GM12892 (cell line): ENCODE measurements around the gene DEFB121.
"Not testable (repeated sequence)": the region's sequence is repeated elsewhere in the genome, so short reads cannot be mapped to it uniquely, and the experiment has no call there.

Source experiments
- DNase-seq: peaks from one replicate; pipeline ENCODE4 v3.0.0; 2011; ENCODE audit not compliant: insufficient read length
- FAIRE-seq: peaks from 2 replicates; lab custom pipeline; 2011; peaks lifted over from hg19 to GRCh38; lab: Jason Lieb, UNC
- POLR2A ChIP-seq: IDR thresholded peaks from 2 replicates; pipeline ENCODE4 v1.6.1; 2011; ENCODE audit warnings: low read depth, low read length, control low read depth
- POLR2AphosphoS5 ChIP-seq: IDR thresholded peaks from 2 replicates; pipeline ENCODE4 v1.6.1; 2011; ENCODE audit warnings: low read depth, low read length, control low read depth
- TAF1 ChIP-seq: IDR thresholded peaks from 2 replicates; pipeline ENCODE4 v1.6.1; 2011; ENCODE audit warnings: low read depth, mild to moderate bottlenecking, control low read depth, low read length, borderline replicate concordance

DEFB121 gene

GRCh38 chr20:31415653-31416052 lies 9.6 kb upstream of the DEFB121 start:
- no peak for FAIRE-seq
- TF ChIP-seq POLR2AphosphoS5 = no peak
- TF ChIP-seq TAF1 = no peak
- TF ChIP-seq POLR2A = no peak

GRCh38 chr20:31414381-31414780 lies 8.4 kb upstream of the DEFB121 start:
- FAIRE-seq = no peak
- TF ChIP-seq POLR2A = no peak
- no peak for TF ChIP-seq TAF1
- no peak for TF ChIP-seq POLR2AphosphoS5

More at GRCh38 chr20:31415653-31416052, 9.6 kb upstream of the DEFB121 start:
- no peak for DNase-seq

GRCh38 chr20:31410011-31410410 lies 4.0 kb upstream of the DEFB121 start:
- no peak for TF ChIP-seq TAF1
- no peak for FAIRE-seq
- no peak for DNase-seq

More at GRCh38 chr20:31414381-31414780, 8.4 kb upstream of the DEFB121 start:
- no peak for DNase-seq

- no peak for DNase-seq
- FAIRE-seq = no peak
- TF ChIP-seq POLR2A = no peak
- TF ChIP-seq TAF1 = no peak
- no peak for TF ChIP-seq POLR2AphosphoS5
Measured at GRCh38 chr20:31403886-31404285, 2.1 kb downstream of the DEFB121 start.

GRCh38 chr20:31394900-31395299 lies 11.1 kb downstream of the DEFB121 start:
- FAIRE-seq = no peak
- TF ChIP-seq POLR2AphosphoS5 = no peak
- no peak for TF ChIP-seq TAF1
- TF ChIP-seq POLR2A = no peak
- DNase-seq = no peak

GRCh38 chr20:31392836-31393235 lies 13.2 kb downstream of the DEFB121 start:
- FAIRE-seq = no peak
- TF ChIP-seq POLR2A (no peak), TAF1 (no peak), POLR2AphosphoS5 (no peak)

GRCh38 chr20:31390490-31390889 lies 15.5 kb downstream of the DEFB121 start, which contains the start of gene DEFB119:
TSS of gene DEFB119 (minus strand) at chr20:31390590. CDS start at chr20:31390483, 107 bp downstream.
- no peak for DNase-seq
- FAIRE-seq = no peak
- TF ChIP-seq POLR2AphosphoS5 (no peak), TAF1 (no peak), POLR2A (no peak)

More at GRCh38 chr20:31392836-31393235, 13.2 kb downstream of the DEFB121 start:
- no peak for DNase-seq

- DNase-seq = no peak
- FAIRE-seq = no peak
- TF ChIP-seq POLR2A (no peak), POLR2AphosphoS5 (no peak), TAF1 (no peak)
Measured at GRCh38 chr20:31374346-31374745, 31.7 kb downstream of the DEFB121 start.

- FAIRE-seq = no peak
- DNase-seq = no peak
- TF ChIP-seq TAF1 = no peak
- TF ChIP-seq POLR2A = no peak
- no peak for TF ChIP-seq POLR2AphosphoS5
Measured at GRCh38 chr20:31368301-31368700, 37.7 kb downstream of the DEFB121 start, which contains the start of gene DEFB118. TSS of gene DEFB118 (plus strand) at chr20:31368601. CDS start at chr20:31368651, 50 bp downstream.

GRCh38 chr20:31364272-31364671 lies 41.7 kb downstream of the DEFB121 start:
- not testable (repeated sequence) for FAIRE-seq, DNase-seq

GRCh38 chr20:31363295-31363694 lies 42.7 kb downstream of the DEFB121 start:
- no peak for DNase-seq

GRCh38 chr20:31355981-31356380 lies 50.0 kb downstream of the DEFB121 start:
- FAIRE-seq (no peak), DNase-seq (no peak)
- TF ChIP-seq TAF1 (no peak), POLR2AphosphoS5 (no peak), POLR2A (no peak)

More at GRCh38 chr20:31363295-31363694, 42.7 kb downstream of the DEFB121 start:
- no peak for TF ChIP-seq TAF1
- no peak for TF ChIP-seq POLR2A
- TF ChIP-seq POLR2AphosphoS5 = no peak
- no peak for FAIRE-seq
